CD14-positive monocyte (primary cell): ENCODE measurements around the gene SMG7. TPM values are rescaled to one million over a fixed set of nuclear protein-coding genes. Genes with fewer than 3 reads are reported as not detected.
A peak's percentile ranks its signal among the peaks of the same experiment; 100 is the strongest.

Source experiments
- DNase-seq, 3 donors: peaks; one replicate each; pipeline ENCODE4 v3.0.0-alpha.2; 2011 to 2022
- H2AFZ ChIP-seq: 2 replicates; pipeline ENCODE4 v1.6.0; 2012; ENCODE audit warnings: mild to moderate bottlenecking, low read depth, low read length, inconsistent platforms; ENCODE audit not compliant: insufficient read depth, poor library complexity, severe bottlenecking
- H3K27ac ChIP-seq, 2 donors: 1 replicate in 1 of 2; 2 replicates in 1 of 2; pipeline ENCODE4 v1.5.1; 2012 to 2013; ENCODE audit warnings: low read length in 2 of 2, control low read depth in 1 of 2, inconsistent platforms in 1 of 2, low read depth in 1 of 2, mild to moderate bottlenecking in 1 of 2
- H3K27me3 ChIP-seq, 2 donors: one replicate each; pipeline versions ENCODE4 v1.6.0 to v1.6.1; 2011 to 2013; ENCODE audit warnings: low read length in 2 of 2; ENCODE audit not compliant: control insufficient read depth in 2 of 2, insufficient read depth in 2 of 2
- H3K36me3 ChIP-seq, 2 donors: replicated peaks in 1 of 2; 1 replicate in 1 of 2; 2 replicates in 1 of 2; pipeline versions ENCODE4 v1.5.1 to v1.6.1; 2012 to 2013; ENCODE audit warnings: low read length in 2 of 2, control low read depth in 1 of 2, inconsistent platforms in 1 of 2, mild to moderate bottlenecking in 1 of 2; ENCODE audit not compliant: insufficient read depth in 2 of 2, control insufficient read depth in 1 of 2
- H3K4me1 ChIP-seq, 2 donors: 1 replicate in 1 of 2; 2 replicates in 1 of 2; pipeline versions ENCODE4 v1.5.1 to v1.6.1; 2012 to 2013; ENCODE audit warnings: low read length in 2 of 2, control low read depth in 1 of 2, inconsistent platforms in 1 of 2, mild to moderate bottlenecking in 1 of 2, moderate library complexity in 1 of 2; ENCODE audit not compliant: insufficient read depth in 2 of 2, control insufficient read depth in 1 of 2
- H3K4me2 ChIP-seq: replicated peaks from 2 replicates; pipeline ENCODE3; 2012; ENCODE audit warnings: low read length, moderate library complexity, mild to moderate bottlenecking; ENCODE audit not compliant: poor library complexity, severe bottlenecking; ENCODE audit errors: extremely low read depth
- H3K4me3 ChIP-seq, 3 experiments: fragments of 200-600 bp in 1 of 3; sonication (generic) in 1 of 3; replicated peaks in 1 of 3; 1 replicate in 2 of 3; 2 replicates in 1 of 3; pipeline ENCODE4 v1.5.1; 2011 to 2013; ENCODE audit warnings: low read length in 3 of 3, mild to moderate bottlenecking in 3 of 3, control low read depth in 2 of 3, low read depth in 2 of 3, inconsistent platforms in 1 of 3, moderate library complexity in 1 of 3
- H3K79me2 ChIP-seq: 2 replicates; pipeline ENCODE4 v1.6.0; 2012; ENCODE audit warnings: mild to moderate bottlenecking, control low read depth, inconsistent platforms, low read length, moderate library complexity; ENCODE audit not compliant: insufficient read depth
- H3K9ac ChIP-seq: 2 replicates; pipeline ENCODE4 v1.6.0; 2017; ENCODE audit warnings: low read length, mild to moderate bottlenecking; ENCODE audit not compliant: insufficient read depth, poor library complexity, severe bottlenecking
- H3K9me3 ChIP-seq, 2 donors: replicated peaks in 1 of 2; 1 replicate in 1 of 2; 2 replicates in 1 of 2; pipeline versions ENCODE4 v1.5.1 to v1.6.1; 2012 to 2013; ENCODE audit warnings: low read length in 2 of 2, control low read depth in 1 of 2; ENCODE audit not compliant: control insufficient read depth in 1 of 2, insufficient read depth in 1 of 2
- H4K20me1 ChIP-seq: 2 replicates; pipeline ENCODE4 v1.6.0; 2012; ENCODE audit warnings: mild to moderate bottlenecking, low read length, control low read depth, moderate library complexity; ENCODE audit not compliant: insufficient read depth
- H3K27ac Mint-ChIP-seq, 7 donors: one replicate each; pipeline ENCODE4 v1.8.0; 2020; ENCODE audit warnings: mild to moderate bottlenecking in 7 of 7, mixed read lengths in 7 of 7, moderate library complexity in 6 of 7, inconsistent platforms in 2 of 7
- H3K27me3 Mint-ChIP-seq, 3 donors: one replicate each; pipeline ENCODE4 v1.8.0; 2021 to 2022; ENCODE audit warnings: low read depth in 3 of 3, mild to moderate bottlenecking in 3 of 3, mixed read lengths in 3 of 3, moderate library complexity in 3 of 3, inconsistent platforms in 1 of 3
- H3K36me3 Mint-ChIP-seq, 2 donors: one replicate each; pipeline ENCODE4 v1.8.0; 2020; ENCODE audit warnings: mixed read lengths in 2 of 2, inconsistent platforms in 1 of 2, mild to moderate bottlenecking in 1 of 2
- H3K4me1 Mint-ChIP-seq: one replicate; pipeline ENCODE4 v1.8.0; 2020; ENCODE audit warnings: mild to moderate bottlenecking, mixed read lengths
- H3K4me3 Mint-ChIP-seq, 2 donors: one replicate each; pipeline ENCODE4 v1.8.0; 2020; ENCODE audit warnings: mild to moderate bottlenecking in 2 of 2, mixed read lengths in 2 of 2, moderate library complexity in 1 of 2
- H3K9me3 Mint-ChIP-seq, 7 donors: one replicate each; pipeline ENCODE4 v1.8.0; 2020 to 2022; ENCODE audit warnings: mixed read lengths in 7 of 7, mild to moderate bottlenecking in 6 of 7, moderate library complexity in 6 of 7, inconsistent platforms in 2 of 7
- WGBS: methylation state at CpG from one replicate; pipeline ENCODE4 v1.1.5; 2013; ENCODE audit warnings: missing lambda C conversion rate; ENCODE audit not compliant: insufficient coverage; 5-methylcytosine and 5-hydroxymethylcytosine counted together
- intact Hi-C, 2 donors: fragments of 100-400 bp; cut with micrococcal nuclease; formaldehyde crosslinking; loops; one replicate each; pipeline versions ENCODE4 v1.15.0 to v1.15.1; 2023
- polyA plus RNA-seq, 3 donors: library from polyadenylated mRNA; depleted of rRNA in 1 of 3; unstranded in 2 of 3; stranded (reverse) in 1 of 3; fragments of 300-500 nt in 2 of 3; fragments of >200 nt in 1 of 3; fragmentation: Illumina TruSeq in 2 of 3; gene quantifications; 1 replicate in 2 of 3; 2 replicates in 1 of 3; pipeline ENCODE4 v1.2.3, GENCODE V29; 2012 to 2021
- TF ChIP-seq, protein P1 (sequence below): fragments of 200-600 bp; IDR thresholded peaks from one replicate; pipeline ENCODE4 v1.8.0; 2022; ENCODE audit warnings: antibody characterized with exemption, mild to moderate bottlenecking

Gene SMG7
- polyA plus RNA-seq, 3 donors = 11.5 to 31.3 (median 19.4) TPM

DNA sequence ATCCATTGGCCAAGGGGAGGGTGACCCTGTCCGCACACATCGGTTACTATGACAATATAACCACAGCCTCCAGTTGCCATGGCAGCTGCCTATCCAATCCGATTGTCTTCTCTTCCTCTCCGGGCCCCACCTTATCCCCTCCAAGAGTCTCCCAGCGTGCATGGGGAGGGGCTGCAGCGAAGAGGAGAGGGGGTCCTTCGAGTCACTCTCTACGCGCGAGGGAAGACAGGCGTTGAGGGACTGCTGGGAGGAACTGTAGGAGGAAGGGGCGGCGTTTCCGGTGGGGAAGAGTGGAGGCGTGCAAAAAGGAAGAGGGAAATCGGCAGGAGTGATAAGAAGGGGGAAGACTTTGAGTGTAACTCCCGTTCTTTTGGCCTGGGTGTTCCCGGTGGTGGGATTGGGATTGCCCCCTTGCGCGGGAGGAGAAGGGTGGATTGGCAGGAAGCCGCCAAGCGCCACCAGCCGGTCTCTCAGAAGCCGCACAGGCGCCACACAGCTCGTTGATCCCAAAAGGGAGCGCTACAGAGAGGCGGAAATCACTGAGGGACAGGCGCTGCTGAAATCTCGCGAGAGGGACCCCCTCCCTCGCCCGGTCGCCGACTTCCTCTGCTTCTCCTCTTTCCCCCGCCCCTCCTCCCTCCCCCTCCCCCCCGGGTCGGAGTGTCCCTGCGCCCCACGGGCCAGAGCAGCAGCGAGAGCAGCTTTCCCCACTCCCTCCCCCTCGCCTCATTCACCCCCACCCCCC is 384 bp upstream of the SMG7 start:
- H3K36me3 Mint-ChIP-seq = no peaks in the 10 kb centered on the region
- H3K4me1 ChIP-seq = peaks cover 18 to 64% of the 10 kb centered on the region in 2 donors

GRCh38 chr1:183473217-183473536 is 878 bp downstream of the SMG7 start:
- Mint-ChIP-seq H3K4me3 (peak overlapping the region; percentile 97 to 99), H3K27ac (peak overlapping the region; percentile 99 to 100 (median 100)), H3K9me3 (peaks cover 0 to 3% (median 0%) of the 10 kb centered on the region in 7 donors), H3K4me1 (peaks cover 30% of the 10 kb centered on the region), H3K27me3 (peaks cover 0 to 4% (median 2%) of the 10 kb centered on the region in 3 donors), H3K36me3 (no peaks in the 10 kb centered on the region)
- Histone ChIP-seq H3K36me3 (peaks cover 0 to 7% of the 10 kb centered on the region in 2 donors), H3K79me2 (peaks cover 59% of the 10 kb centered on the region), H3K9me3 (no peaks in the 10 kb centered on the region), H3K4me1 (peaks cover 23 to 70% of the 10 kb centered on the region in 2 donors), H3K27ac (peak overlapping the region; percentile 90 to 97), H3K4me3 (peak overlapping the region; percentile 90 to 96 (median 95)), H2AFZ (peak overlapping the region; percentile 97), H3K27me3 (no peaks in the 10 kb centered on the region), H3K9ac (peak overlapping the region; percentile 92), H3K4me2 (peak overlapping the region; percentile 84), H4K20me1 (peaks cover 53% of the 10 kb centered on the region)
- WGBS = 18% methylated on average over 9 of the region's 9 CpGs
- TF ChIP-seq, protein P1, sequence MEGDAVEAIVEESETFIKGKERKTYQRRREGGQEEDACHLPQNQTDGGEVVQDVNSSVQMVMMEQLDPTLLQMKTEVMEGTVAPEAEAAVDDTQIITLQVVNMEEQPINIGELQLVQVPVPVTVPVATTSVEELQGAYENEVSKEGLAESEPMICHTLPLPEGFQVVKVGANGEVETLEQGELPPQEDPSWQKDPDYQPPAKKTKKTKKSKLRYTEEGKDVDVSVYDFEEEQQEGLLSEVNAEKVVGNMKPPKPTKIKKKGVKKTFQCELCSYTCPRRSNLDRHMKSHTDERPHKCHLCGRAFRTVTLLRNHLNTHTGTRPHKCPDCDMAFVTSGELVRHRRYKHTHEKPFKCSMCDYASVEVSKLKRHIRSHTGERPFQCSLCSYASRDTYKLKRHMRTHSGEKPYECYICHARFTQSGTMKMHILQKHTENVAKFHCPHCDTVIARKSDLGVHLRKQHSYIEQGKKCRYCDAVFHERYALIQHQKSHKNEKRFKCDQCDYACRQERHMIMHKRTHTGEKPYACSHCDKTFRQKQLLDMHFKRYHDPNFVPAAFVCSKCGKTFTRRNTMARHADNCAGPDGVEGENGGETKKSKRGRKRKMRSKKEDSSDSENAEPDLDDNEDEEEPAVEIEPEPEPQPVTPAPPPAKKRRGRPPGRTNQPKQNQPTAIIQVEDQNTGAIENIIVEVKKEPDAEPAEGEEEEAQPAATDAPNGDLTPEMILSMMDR = no peak
- DNase-seq = peak in 1 of 3 donors; percentile 34
- intact Hi-C loops = loop anchor here (5.0 to 10.0 kb wide), 4 partner anchors 92 to 1282 kb away; partner anchors contain the start of genes ARPC5 (in 1 of the 2) and EDEM3 (in 1 of the 2)

More for the DNA sequence above, 384 bp upstream of the SMG7 start:
- peak overlapping the region; percentile 99 to 100 (median 100) for H3K27ac Mint-ChIP-seq
- Histone ChIP-seq H3K27ac (peak overlapping the region; percentile 90 to 97), H3K4me2 (peak overlapping the region; percentile 84), H2AFZ (peak overlapping the region; percentile 97), H3K36me3 (peaks cover 0 to 7% of the 10 kb centered on the region in 2 donors), H3K4me3 (peak overlapping the region; percentile 90 to 96 (median 95)), H4K20me1 (peaks cover 40% of the 10 kb centered on the region), H3K9me3 (no peaks in the 10 kb centered on the region), H3K9ac (peak overlapping the region; percentile 92), H3K27me3 (no peaks in the 10 kb centered on the region), H3K79me2 (peaks cover 47% of the 10 kb centered on the region)
- peak overlapping the region; percentile 97 to 99 for H3K4me3 Mint-ChIP-seq
- WGBS = under 1% methylated on average over 26 of the region's 42 CpGs
- intact Hi-C loops = loop anchor here (5.0 to 10.0 kb wide), 4 partner anchors 93 to 1283 kb away; partner anchors contain the start of genes ARPC5 (in 1 of the 2) and EDEM3 (in 1 of the 2)
- H3K27me3 Mint-ChIP-seq = peaks cover 0 to 4% (median 2%) of the 10 kb centered on the region in 3 donors
- peaks cover 26% of the 10 kb centered on the region for H3K4me1 Mint-ChIP-seq
- peaks cover 0 to 3% (median 0%) of the 10 kb centered on the region in 7 donors for H3K9me3 Mint-ChIP-seq
- DNase-seq = peak; percentile 91 to 97 (median 95)
- TF ChIP-seq, protein P1 = no peak
